ENCODE results near the gene OSCP1.

OSCP1 gene

GRCh38 chr1:36453600-36454388 lies 3.5 kb upstream of the OSCP1 start:
- no peak for DNase-seq (ENCODE audit: low read depth, low spot score)
- H3K4me3 ChIP-seq (ENCODE audit: low read length), result no peak overlapping the region

DNA sequence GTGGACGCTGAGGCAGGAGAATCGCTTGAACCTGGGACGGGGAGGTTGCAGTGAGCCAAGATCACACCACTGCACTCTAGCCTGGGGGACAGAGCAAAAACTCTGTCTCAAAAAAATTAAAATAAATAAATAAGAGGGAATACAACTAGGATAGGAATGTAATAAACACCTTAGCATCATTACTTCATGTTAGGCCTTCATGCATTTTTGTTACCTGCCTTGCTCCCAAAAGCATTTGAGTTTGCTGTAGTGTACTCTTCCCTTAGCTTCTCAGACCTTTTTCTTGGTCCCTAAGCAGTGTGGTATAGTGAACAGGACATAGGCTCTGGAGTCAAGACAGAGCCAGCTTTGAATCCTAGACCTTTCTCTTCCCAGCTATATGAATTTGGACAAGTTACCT lies 2.8 kb upstream of the OSCP1 start:
- H3K4me3 ChIP-seq (ENCODE audit: low read length), result no peak overlapping the region
- no peak for DNase-seq (ENCODE audit: low read depth, low spot score)

GRCh38 chr1:36450919-36451305 lies 661 bp upstream of the OSCP1 start:
- DNase-seq (ENCODE audit: low read depth, low spot score), result no peak
- peak overlapping the region; percentile 67 for H3K4me3 ChIP-seq (ENCODE audit: low read length)

DNA sequence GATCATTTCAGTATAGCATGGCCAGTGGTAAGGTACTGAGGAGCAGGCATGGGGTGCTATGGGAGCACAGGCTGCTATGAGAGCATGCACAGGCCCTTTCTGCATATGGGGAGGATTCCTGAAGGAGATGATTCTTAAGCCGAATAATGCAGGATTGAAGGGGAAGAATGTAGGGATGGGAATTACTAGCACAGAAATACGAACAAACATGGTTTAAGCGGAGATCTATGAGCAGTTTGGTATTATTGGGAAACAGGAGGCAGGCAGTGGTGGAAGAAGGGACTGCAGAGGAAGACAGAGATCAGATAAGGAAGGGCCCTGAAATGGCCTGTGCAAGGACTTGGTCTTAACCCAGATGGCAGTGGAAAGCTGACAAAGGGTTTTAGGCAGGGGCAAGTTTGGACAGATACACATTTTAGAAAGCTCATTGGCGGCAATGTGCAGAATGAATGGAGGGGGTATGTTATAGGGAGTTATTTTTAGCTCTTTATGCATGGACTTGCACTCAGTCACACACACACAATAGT lies 1.7 kb downstream of the OSCP1 start:
- no peak overlapping the region for H3K4me3 ChIP-seq (ENCODE audit: low read length)
- no peak for DNase-seq (ENCODE audit: low read depth, low spot score)

DNA sequence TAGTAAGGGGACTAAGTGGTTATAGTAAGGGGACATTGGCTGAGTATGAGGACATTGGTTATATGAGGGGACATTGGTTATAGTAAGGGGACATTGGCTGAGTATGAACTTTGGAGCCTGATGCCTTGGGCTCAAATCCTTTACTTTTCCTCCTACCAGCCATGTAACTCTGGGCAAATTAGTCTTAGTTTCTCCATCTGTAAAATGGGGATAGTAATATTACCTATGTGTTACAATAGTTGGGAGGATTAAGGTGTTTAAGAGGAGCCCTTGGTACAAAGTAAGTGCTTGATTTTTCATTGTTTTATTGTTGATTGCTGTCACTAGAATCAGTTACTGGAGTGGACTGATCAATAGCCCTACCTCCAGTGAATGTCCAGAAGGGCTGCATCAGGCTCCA lies 2.8 kb downstream of the OSCP1 start:
- DNase-seq (ENCODE audit: low read depth, low spot score), result no peak
- no peak overlapping the region for H3K4me3 ChIP-seq (ENCODE audit: low read length)

GRCh38 chr1:36446746-36447145 lies 3.5 kb downstream of the OSCP1 start:
- no peak for DNase-seq (ENCODE audit: low read depth, low spot score)

GRCh38 chr1:36446271-36446670 lies 4.0 kb downstream of the OSCP1 start:
- H3K4me3 ChIP-seq (ENCODE audit: low read length), result no peak overlapping the region
- DNase-seq (ENCODE audit: low read depth, low spot score), result no peak

More at GRCh38 chr1:36446746-36447145, 3.5 kb downstream of the OSCP1 start:
- no peak overlapping the region for H3K4me3 ChIP-seq (ENCODE audit: low read length)

DNA sequence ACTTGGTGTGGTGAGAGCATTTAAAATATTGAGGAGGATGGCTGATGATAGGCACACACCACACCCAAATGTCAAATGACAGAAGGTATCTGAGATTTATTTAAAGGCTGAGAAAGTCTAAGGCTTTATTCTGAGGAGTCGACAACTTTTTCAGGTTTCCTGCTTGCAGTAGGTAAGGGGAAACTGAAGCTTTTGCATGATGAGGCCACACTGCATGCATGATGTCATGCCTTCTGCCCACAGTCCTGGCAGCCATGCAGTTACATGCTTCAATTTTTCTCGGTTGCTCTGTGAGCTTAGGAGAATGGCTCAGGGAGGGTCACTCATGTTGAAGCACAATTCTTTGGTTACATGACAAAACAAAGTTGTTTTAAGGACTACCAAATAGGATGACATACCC lies 7.0 kb downstream of the OSCP1 start:
- H3K4me3 ChIP-seq (ENCODE audit: low read length), result no peak overlapping the region
- no peak for DNase-seq (ENCODE audit: low read depth, low spot score)

DNA sequence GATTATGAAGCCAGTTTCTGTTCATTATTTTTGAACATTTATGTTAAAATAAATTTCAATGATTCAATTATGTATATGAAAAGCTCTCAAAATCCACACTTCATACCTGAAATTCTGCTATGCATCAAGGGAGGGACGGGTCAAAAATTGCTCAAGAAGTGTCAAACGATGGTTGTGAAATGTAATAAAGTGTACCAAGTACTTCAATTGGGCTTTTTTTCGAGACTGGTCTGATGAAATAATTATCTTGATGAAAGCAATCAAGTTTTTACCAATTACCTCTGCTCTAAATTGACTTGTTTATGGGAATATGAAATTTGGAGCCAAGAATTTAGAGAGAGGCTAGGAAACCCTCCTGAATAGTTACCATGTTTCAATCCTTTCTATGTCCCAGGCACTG lies 7.9 kb downstream of the OSCP1 start:
- no peak for DNase-seq (ENCODE audit: low read depth, low spot score)

DNA sequence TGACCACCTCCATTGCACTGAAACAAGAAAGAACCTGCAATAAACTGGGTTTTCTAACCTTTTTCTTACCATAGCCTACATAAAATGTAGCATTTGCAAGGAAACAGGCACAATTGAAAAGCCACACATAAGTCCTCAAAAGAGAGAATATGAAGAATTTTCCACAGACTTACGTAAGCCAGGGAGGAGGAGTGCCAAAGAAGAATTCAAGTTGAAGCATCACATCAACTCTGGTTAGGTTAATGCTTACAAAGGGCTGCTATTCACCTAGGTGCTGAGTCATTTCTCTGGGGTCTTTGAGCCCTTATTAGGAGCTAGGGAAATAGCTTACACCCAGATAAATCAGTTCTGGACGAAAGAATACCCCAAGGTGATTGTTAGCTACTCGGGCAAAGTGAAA lies 9.6 kb downstream of the OSCP1 start:
- DNase-seq (ENCODE audit: low read depth, low spot score), result no peak
- no peak overlapping the region for H3K4me3 ChIP-seq (ENCODE audit: low read length)

More for the DNA sequence above, 7.9 kb downstream of the OSCP1 start:
- H3K4me3 ChIP-seq (ENCODE audit: low read length), result no peak overlapping the region

- no peak overlapping the region for H3K4me3 ChIP-seq (ENCODE audit: low read length)
- no peak for DNase-seq (ENCODE audit: low read depth, low spot score)
Observed at GRCh38 chr1:36440044-36440443, 10.2 kb downstream of the OSCP1 start.

DNA sequence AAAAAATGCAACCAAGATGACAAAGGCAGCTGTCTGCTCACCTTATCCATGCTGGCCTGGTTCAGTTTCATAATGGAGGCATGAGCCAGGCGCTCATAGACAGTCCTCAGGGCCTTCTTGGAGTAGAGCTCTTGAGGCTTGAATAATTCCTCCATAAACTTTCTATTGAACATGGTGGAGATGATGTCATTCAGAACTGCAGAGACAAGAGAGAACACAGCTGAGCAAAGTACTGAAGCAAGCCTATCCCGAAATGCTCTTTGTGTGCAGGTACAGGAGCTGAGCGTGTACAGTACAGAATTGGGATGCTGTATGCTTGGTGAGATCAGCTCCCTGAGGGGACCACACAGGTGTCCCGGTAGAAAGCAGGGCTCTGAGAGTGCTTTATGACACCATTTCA lies 11.5 kb downstream of the OSCP1 start:
- no peak for DNase-seq (ENCODE audit: low read depth, low spot score)

GRCh38 chr1:36436821-36437220 lies 13.4 kb downstream of the OSCP1 start:
- DNase-seq (ENCODE audit: low read depth, low spot score), result no peak
- no peak overlapping the region for H3K4me3 ChIP-seq (ENCODE audit: low read length)

More for the DNA sequence above, 11.5 kb downstream of the OSCP1 start:
- no peak overlapping the region for H3K4me3 ChIP-seq (ENCODE audit: low read length)

DNA sequence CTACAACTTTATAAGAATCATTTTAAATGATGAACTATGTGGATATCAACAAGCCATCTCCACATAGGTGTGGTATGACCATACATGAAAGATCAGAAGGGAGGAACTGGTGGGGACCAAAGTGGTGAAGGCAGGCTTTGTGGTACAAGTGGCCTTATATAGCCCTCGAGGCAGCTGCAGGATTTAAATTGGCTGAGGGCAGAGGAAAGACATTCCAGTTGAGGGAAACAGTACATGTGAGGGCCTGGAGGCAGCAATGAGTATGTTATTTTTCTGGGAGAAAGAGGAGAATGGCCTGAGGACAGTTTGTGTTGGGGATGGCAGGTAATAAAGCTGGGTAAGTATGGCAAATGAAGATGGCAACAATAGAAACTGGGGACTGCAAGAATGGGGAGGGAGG lies 17.1 kb downstream of the OSCP1 start:
- H3K4me3 ChIP-seq (ENCODE audit: low read length), result no peak overlapping the region
- no peak for DNase-seq (ENCODE audit: low read depth, low spot score)

DNA sequence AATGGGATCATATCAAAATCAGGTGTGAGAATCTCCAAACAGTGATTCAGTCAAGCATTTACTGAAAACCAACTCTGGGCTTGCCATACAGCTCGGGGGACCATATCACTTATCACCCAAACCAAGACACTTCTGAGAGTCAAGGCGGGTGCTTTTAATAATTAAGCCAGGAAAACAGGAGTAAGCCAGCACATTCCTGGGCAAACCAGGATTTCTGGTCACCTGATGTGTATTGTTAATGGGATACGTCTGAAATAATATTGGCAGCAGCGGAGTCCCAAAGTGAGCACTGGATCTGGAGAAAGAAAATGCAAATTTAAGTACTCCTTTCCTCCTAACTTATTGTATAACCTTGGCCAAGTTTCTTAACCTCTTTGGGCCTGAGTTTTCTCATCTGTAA lies 17.6 kb downstream of the OSCP1 start:
- no peak for DNase-seq (ENCODE audit: low read depth, low spot score)
- no peak overlapping the region for H3K4me3 ChIP-seq (ENCODE audit: low read length)

DNA sequence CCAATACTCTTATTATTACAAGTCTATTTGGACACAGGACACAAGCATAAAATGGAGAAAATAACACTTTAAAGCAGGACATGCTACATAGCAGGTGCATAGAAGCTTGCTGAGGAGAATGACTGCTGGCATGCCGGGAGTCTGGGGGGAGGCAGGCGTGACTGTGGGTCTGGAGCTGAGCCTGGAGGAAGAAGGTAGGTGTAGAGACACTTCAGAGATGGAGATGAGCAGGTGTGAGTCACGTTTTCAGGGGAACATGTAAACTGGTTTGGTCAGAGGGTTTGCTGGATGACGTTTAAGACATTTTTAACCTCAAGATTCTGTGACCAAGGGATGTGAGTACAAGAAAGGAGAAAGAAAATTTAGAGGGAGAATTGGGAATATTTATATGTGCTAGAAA lies 24.5 kb downstream of the OSCP1 start:
- no peak overlapping the region for H3K4me3 ChIP-seq (ENCODE audit: low read length)
- DNase-seq (ENCODE audit: low read depth, low spot score), result no peak

DNA sequence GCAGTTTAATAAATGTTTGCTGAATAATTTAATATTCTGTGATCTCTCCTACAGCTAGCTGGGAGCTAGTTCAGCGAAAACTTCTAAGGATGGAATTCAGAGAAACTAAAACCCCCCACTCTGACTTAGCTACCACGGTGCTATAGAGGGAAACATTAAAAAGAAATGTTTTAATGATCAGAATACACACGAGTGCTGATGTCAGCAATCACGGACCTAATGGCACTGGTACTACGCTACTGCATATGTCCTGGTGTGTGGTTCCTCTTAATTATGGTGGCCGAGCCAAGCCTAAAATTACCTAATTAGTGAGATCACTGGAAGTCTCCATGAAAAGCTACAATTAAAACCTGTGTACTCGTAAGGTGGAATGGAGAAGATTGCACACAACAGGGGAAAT lies 28.6 kb downstream of the OSCP1 start:
- no peak for DNase-seq (ENCODE audit: low read depth, low spot score)
- no peak overlapping the region for H3K4me3 ChIP-seq (ENCODE audit: low read length)

- DNase-seq (ENCODE audit: low read depth, low spot score), result peak; percentile 81
- H3K4me3 ChIP-seq (ENCODE audit: low read length), result peak overlapping the region; percentile 3; the same call in 1 of the 2 replicates
Observed at GRCh38 chr1:36420836-36421317, 29.4 kb downstream of the OSCP1 start.

DNA sequence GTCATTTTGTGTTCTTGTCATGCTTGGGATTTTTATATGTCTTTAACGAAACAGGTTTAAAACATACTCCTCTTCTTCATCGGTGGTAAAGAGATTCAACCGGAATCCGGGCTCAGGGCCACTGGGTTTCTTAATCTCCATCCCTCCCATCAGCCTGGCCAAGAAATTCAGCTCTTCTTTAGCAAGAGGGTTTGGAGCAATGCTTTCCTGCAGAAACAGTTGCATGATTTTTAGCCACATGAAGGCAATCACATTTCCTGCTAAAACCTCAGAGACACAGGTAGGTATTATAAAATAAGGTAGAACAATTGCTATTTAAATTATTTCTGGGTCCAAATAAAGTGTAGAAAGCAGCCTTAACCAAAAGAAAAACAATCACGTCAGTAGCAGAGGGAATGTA lies 29.8 kb downstream of the OSCP1 start:
- no peak for DNase-seq (ENCODE audit: low read depth, low spot score)
- peak overlapping the region; percentile 3; the same call in 1 of the 2 replicates for H3K4me3 ChIP-seq (ENCODE audit: low read length)

- H3K4me3 ChIP-seq (ENCODE audit: low read length), result no peak overlapping the region
- no peak for DNase-seq (ENCODE audit: low read depth, low spot score)
Observed at GRCh38 chr1:36419569-36419968, 30.7 kb downstream of the OSCP1 start.

GRCh38 chr1:36419140-36419539 lies 31.1 kb downstream of the OSCP1 start:
- no peak for DNase-seq (ENCODE audit: low read depth, low spot score)
- no peak overlapping the region for H3K4me3 ChIP-seq (ENCODE audit: low read length)
